ENCODE measurements around the gene PCDHB8.
"Not testable (repeated sequence)": the region's sequence is repeated elsewhere in the genome, so short reads cannot be mapped to it uniquely, and the experiment has no call there.

PCDHB8 gene

DNA sequence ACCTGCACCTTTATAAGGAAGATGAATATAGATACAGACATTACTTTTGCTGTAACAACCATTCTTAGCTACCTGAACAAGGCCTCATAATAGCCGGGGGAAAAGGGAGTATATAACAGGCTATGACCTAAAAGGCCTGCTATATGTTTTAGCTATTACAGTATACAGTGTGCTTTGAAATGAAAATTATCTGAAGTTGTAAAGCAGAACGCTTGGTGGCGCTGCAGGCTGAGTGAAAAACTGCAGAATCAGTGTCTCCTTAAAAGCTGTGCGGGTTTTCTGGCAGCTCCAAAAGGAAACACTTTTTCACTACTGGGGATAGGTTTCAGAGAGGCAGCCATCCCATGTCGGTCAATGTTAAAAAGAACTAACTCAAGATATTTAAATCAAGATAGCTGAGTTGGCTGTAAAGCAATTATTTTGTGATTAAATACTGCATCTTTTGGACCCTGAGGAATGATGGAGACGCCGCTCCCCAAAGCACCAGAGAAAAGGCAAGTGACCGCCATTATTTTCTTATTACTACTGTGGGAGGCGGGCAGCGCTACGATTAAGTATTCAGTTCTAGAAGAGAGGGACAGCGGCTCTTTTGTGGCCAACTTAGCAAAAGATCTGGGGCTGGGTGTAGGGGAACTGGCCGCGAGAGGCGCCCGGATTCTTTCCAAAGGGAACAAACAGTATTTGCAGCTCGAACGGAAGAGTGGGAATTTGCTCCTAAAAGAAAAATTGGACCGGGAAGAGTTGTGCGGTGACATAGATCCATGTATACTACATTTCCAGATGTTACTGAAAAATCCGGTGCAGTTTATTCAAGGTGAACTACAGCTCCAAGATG, 21.8 kb upstream of the PCDHB8 start:
- no peak for ATAC-seq
- no peak for TF ChIP-seq ZNF70 (CRISPR knock-in tag; IDR thresholded peaks at IDR 0.05)
- TF ChIP-seq, protein P1, sequence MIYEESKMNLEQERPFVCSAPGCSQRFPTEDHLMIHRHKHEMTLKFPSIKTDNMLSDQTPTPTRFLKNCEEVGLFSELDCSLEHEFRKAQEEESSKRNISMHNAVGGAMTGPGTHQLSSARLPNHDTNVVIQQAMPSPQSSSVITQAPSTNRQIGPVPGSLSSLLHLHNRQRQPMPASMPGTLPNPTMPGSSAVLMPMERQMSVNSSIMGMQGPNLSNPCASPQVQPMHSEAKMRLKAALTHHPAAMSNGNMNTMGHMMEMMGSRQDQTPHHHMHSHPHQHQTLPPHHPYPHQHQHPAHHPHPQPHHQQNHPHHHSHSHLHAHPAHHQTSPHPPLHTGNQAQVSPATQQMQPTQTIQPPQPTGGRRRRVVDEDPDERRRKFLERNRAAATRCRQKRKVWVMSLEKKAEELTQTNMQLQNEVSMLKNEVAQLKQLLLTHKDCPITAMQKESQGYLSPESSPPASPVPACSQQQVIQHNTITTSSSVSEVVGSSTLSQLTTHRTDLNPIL (CRISPR knock-in tag; IDR thresholded peaks at IDR 0.05; ENCODE audit: low read depth), result no peak
- TF ChIP-seq, protein P2, sequence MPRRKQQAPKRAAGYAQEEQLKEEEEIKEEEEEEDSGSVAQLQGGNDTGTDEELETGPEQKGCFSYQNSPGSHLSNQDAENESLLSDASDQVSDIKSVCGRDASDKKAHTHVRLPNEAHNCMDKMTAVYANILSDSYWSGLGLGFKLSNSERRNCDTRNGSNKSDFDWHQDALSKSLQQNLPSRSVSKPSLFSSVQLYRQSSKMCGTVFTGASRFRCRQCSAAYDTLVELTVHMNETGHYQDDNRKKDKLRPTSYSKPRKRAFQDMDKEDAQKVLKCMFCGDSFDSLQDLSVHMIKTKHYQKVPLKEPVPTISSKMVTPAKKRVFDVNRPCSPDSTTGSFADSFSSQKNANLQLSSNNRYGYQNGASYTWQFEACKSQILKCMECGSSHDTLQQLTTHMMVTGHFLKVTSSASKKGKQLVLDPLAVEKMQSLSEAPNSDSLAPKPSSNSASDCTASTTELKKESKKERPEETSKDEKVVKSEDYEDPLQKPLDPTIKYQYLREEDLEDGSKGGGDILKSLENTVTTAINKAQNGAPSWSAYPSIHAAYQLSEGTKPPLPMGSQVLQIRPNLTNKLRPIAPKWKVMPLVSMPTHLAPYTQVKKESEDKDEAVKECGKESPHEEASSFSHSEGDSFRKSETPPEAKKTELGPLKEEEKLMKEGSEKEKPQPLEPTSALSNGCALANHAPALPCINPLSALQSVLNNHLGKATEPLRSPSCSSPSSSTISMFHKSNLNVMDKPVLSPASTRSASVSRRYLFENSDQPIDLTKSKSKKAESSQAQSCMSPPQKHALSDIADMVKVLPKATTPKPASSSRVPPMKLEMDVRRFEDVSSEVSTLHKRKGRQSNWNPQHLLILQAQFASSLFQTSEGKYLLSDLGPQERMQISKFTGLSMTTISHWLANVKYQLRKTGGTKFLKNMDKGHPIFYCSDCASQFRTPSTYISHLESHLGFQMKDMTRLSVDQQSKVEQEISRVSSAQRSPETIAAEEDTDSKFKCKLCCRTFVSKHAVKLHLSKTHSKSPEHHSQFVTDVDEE (CRISPR knock-in tag; IDR thresholded peaks at IDR 0.05), result no peak
- TF ChIP-seq RARB (CRISPR knock-in tag; IDR thresholded peaks at IDR 0.05), result no peak
- TF ChIP-seq TCF4 (CRISPR knock-in tag; IDR thresholded peaks at IDR 0.05; ENCODE audit: borderline replicate concordance), result no peak
- TF ChIP-seq ZNF565 (CRISPR knock-in tag; conservative IDR thresholded peaks at IDR 0.05; ENCODE audit: low read depth), result no peak
- no peak for TF ChIP-seq ZFP3 (CRISPR knock-in tag; IDR thresholded peaks at IDR 0.05)
- no peak for TF ChIP-seq SNAI2 (CRISPR knock-in tag; IDR thresholded peaks at IDR 0.05)
- TF ChIP-seq, protein P3, sequence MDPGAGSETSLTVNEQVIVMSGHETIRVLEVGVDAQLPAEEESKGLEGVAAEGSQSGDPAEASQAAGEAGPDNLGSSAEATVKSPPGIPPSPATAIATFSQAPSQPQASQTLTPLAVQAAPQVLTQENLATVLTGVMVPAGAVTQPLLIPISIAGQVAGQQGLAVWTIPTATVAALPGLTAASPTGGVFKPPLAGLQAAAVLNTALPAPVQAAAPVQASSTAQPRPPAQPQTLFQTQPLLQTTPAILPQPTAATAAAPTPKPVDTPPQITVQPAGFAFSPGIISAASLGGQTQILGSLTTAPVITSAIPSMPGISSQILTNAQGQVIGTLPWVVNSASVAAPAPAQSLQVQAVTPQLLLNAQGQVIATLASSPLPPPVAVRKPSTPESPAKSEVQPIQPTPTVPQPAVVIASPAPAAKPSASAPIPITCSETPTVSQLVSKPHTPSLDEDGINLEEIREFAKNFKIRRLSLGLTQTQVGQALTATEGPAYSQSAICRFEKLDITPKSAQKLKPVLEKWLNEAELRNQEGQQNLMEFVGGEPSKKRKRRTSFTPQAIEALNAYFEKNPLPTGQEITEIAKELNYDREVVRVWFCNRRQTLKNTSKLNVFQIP (CRISPR knock-in tag; IDR thresholded peaks at IDR 0.05; ENCODE audit: borderline replicate concordance, low read depth), result no peak
- TF ChIP-seq ZC3H10 (CRISPR knock-in tag; IDR thresholded peaks at IDR 0.05), result no peak
- TF ChIP-seq BACH2 (CRISPR knock-in tag; IDR thresholded peaks at IDR 0.05; ENCODE audit: borderline replicate concordance), result no peak
- no peak for TF ChIP-seq ZNF8 (CRISPR knock-in tag; IDR thresholded peaks at IDR 0.05)

DNA sequence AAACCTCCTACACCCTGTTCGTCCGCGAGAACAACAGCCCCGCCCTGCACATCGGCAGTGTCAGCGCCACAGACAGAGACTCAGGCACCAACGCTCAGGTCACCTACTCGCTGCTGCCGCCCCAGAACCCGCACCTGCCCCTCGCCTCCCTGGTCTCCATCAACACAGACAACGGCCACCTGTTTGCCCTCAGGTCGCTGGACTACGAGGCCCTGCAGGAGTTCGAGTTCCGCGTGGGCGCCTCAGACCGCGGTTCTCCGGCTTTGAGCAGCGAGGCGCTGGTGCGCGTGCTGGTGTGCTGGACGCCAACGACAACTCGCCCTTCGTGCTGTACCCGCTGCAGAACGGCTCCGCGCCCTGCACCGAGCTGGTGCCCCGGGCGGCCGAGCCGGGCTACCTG, 20.2 kb upstream of the PCDHB8 start:
- not testable (repeated sequence) for ATAC-seq

DNA sequence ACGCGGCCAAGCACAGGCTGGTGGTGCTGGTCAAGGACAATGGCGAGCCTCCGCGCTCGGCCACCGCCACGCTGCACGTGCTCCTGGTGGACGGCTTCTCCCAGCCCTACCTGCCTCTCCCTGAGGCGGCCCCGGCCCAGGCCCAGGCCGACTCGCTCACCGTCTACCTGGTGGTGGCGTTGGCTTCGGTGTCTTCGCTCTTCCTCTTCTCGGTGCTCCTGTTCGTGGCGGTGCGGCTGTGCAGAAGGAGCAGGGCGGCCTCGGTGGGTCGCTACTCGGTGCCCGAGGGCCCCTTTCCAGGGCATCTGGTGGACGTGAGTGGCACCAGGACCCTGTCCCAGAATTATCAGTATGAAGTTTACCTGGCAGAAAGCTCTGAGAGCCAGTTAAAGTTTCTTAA, 19.7 kb upstream of the PCDHB8 start:
- ATAC-seq, result not testable (repeated sequence)

DNA sequence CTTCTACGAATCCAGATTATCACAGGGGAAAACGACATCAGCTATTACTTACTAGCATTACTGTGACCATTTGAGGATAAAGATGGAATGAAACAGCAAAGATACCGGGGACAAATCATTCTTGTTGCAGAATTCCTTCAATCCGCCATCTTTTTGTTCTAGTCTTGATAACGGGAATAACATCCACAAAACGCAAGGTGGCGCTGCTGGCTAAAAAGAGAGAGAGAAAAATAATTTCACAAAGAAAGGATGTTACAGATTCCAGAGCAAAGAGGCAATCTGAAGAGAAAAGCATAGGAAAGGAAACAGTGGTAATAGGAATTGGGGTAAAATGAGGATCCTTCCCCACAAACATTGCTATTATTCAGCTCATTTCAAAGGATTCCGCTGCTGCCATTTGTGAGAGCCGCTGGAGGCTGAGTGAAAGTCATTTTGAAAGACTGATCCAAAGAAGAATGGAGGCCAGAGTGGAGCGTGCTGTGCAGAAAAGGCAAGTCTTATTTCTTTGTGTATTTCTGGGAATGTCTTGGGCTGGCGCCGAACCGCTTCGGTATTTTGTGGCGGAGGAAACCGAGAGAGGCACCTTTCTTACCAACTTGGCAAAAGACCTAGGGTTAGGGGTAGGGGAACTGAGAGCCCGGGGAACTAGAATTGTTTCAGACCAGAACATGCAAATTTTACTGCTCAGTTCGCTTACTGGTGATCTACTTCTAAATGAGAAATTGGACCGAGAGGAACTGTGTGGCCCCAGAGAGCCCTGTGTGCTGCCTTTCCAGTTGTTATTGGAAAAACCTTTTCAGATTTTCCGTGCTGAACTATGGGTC, 5.0 kb upstream of the PCDHB8 start, which contains the start of gene PCDHB7:
TSS of gene PCDHB7 (plus strand) at position 264 of the 824 bp plus-strand sequence. CDS start at position 456, 192 bp downstream.
- ATAC-seq, result peak; percentile 42; the same call in 1 of the 3 replicates
- TF ChIP-seq GLIS3 (CRISPR knock-in tag; IDR thresholded peaks at IDR 0.05) (no peak), BACH2 (CRISPR knock-in tag; IDR thresholded peaks at IDR 0.05; ENCODE audit: borderline replicate concordance) (no peak), TCF4 (CRISPR knock-in tag; IDR thresholded peaks at IDR 0.05; ENCODE audit: borderline replicate concordance) (no peak), ZNF8 (CRISPR knock-in tag; IDR thresholded peaks at IDR 0.05) (no peak), ZFP30 (CRISPR knock-in tag; IDR thresholded peaks at IDR 0.05) (no peak), CSDC2 (CRISPR knock-in tag; IDR thresholded peaks at IDR 0.05) (no peak)

DNA sequence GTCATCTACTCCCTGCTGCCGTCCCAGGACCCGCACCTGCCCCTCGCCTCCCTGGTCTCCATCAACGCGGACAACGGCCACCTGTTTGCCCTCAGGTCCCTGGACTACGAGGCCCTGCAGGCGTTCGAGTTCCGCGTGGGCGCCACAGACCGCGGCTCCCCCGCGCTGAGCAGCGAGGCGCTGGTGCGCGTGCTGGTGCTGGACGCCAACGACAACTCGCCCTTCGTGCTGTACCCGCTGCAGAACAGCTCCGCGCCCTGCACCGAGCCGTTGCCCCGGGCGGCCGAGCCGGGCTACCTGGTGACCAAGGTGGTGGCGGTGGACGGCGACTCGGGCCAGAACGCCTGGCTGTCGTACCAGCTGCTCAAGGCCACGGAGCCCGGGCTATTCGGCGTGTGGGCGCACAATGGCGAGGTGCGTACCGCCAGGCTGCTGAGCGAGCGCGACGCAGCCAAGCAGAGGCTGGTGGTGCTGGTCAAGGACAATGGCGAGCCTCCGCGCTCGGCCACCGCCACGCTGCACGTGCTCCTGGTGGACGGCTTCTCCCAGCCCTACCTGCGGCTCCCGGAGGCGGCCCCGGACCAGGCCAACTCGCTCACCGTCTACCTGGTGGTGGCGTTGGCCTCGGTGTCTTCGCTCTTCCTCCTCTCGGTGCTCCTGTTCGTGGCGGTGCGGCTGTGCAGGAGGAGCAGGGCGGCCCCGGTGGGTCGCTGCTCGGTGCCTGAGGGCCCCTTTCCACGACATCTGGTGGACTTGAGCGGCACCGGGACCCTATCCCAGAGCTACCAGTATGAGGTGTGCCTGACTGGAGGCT, 3.1 kb upstream of the PCDHB8 start:
- ATAC-seq, result not testable (repeated sequence)

DNA sequence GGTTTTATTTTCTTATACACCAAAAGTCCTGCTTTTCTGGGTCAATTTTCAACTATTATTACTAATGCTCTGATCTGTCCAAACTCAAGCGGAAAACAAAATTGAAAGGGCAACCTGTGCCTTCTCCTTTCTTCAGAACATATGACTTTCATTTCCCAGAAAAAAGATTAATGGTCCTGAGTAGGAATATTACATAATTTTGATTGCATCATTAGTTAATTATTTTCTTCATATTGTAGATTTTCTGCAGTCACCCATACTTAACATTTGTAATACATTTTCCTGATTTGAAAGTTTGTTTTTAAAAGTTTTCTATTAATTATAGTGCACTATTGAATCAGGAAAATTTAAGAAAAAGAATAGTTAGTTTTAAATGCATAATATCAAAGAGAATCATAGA, 1.7 kb upstream of the PCDHB8 start:
- no peak for TF ChIP-seq PPARA (CRISPR knock-in tag; IDR thresholded peaks at IDR 0.05; ENCODE audit: borderline replicate concordance)
- TF ChIP-seq BACH2 (CRISPR knock-in tag; IDR thresholded peaks at IDR 0.05; ENCODE audit: borderline replicate concordance), result no peak
- TF ChIP-seq, protein P2 (CRISPR knock-in tag; IDR thresholded peaks at IDR 0.05), result no peak
- TF ChIP-seq ZFP30 (CRISPR knock-in tag; IDR thresholded peaks at IDR 0.05), result no peak
- TF ChIP-seq RARB (CRISPR knock-in tag; IDR thresholded peaks at IDR 0.05), result no peak
- TF ChIP-seq ZNF565 (CRISPR knock-in tag; conservative IDR thresholded peaks at IDR 0.05; ENCODE audit: low read depth), result no peak
- ATAC-seq, result no peak

DNA sequence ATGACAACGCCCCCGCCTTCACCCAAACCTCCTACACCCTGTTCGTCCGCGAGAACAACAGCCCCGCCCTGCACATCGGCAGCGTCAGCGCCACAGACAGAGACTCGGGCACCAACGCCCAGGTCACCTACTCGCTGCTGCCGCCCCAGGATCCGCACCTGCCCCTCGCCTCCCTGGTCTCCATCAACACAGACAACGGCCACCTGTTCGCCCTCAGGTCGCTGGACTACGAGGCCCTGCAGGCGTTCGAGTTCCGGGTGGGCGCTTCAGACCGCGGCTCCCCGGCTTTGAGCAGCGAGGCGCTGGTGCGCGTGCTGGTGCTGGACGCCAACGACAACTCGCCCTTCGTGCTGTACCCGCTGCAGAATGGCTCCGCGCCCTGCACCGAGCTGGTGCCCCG, 1.8 kb downstream of the PCDHB8 start:
- not testable (repeated sequence) for ATAC-seq

DNA sequence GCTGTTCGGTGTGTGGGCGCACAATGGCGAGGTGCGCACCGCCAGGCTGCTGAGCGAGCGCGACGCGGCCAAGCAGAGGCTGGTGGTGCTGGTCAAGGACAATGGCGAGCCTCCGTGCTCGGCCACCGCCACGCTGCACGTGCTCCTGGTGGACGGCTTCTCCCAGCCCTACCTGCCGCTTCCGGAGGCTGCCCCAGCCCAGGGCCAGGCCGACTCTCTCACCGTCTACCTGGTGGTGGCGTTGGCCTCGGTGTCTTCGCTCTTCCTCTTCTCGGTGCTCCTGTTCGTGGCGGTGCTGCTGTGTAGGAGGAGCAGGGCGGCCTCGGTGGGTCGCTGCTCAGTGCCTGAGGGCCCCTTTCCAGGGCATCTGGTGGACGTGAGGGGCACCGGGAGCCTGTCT, 2.3 kb downstream of the PCDHB8 start:
- not testable (repeated sequence) for ATAC-seq

Data from SK-N-SH treated with all-trans-retinoic acid at 6 μM for 48 hours (cell line).